Mesendoderm (in vitro differentiated cells): Measurements from ENCODE around the gene CEMIP.

Experiments used
- DNase-seq: peaks from one replicate; pipeline ENCODE4 v3.0.0; 2013
- H2AK5ac ChIP-seq: 2 replicates; pipeline ENCODE4 v1.6.1; 2013; ENCODE audit warnings: low read length, inconsistent platforms
- H2BK120ac ChIP-seq: 2 replicates; pipeline ENCODE4 v1.6.1; 2013; ENCODE audit warnings: low read depth, mild to moderate bottlenecking, low read length, moderate library complexity, mixed read lengths
- H2BK15ac ChIP-seq: replicated peaks from 2 replicates; pipeline ENCODE4 v1.6.1; 2013; ENCODE audit warnings: low read depth, mild to moderate bottlenecking, moderate library complexity
- H2BK5ac ChIP-seq: 2 replicates; pipeline ENCODE4 v1.6.1; 2013; ENCODE audit warnings: low read length, inconsistent platforms
- H3K18ac ChIP-seq: 2 replicates; pipeline ENCODE4 v1.6.1; 2013; ENCODE audit warnings: mild to moderate bottlenecking, low read length, mixed read lengths
- H3K23ac ChIP-seq: one replicate; pipeline ENCODE4 v1.6.1; 2013; ENCODE audit warnings: low read length
- H3K27ac ChIP-seq: 2 replicates; pipeline ENCODE4 v1.5.1; 2013; ENCODE audit warnings: low read depth, mild to moderate bottlenecking, inconsistent platforms, low read length, moderate library complexity
- H3K27me3 ChIP-seq: 2 replicates; pipeline ENCODE4 v1.6.1; 2013; ENCODE audit warnings: low read length, control low read depth, mild to moderate bottlenecking, inconsistent platforms; ENCODE audit not compliant: insufficient read depth, poor library complexity
- H3K36me3 ChIP-seq: 2 replicates; pipeline ENCODE4 v1.6.1; 2013; ENCODE audit warnings: low read length, inconsistent platforms; ENCODE audit not compliant: control insufficient read depth, insufficient read depth
- H3K4ac ChIP-seq: one replicate; pipeline ENCODE4 v1.6.1; 2013; ENCODE audit warnings: low read depth, mild to moderate bottlenecking, low read length, moderate library complexity
- H3K4me1 ChIP-seq: 2 replicates; pipeline ENCODE4 v1.6.1; 2013; ENCODE audit warnings: low read depth, low read length, inconsistent platforms; ENCODE audit not compliant: control insufficient read depth
- H3K4me2 ChIP-seq: 2 replicates; pipeline ENCODE4 v1.6.1; 2013; ENCODE audit warnings: low read length
- H3K4me3 ChIP-seq: 2 replicates; pipeline ENCODE4 v1.5.1; 2013; ENCODE audit warnings: mild to moderate bottlenecking, low read length
- H3K56ac ChIP-seq: one replicate; pipeline ENCODE4 v1.6.1; 2013; ENCODE audit warnings: low read length
- H3K79me1 ChIP-seq: 2 replicates; pipeline ENCODE4 v1.6.1; 2013; ENCODE audit warnings: low read length, inconsistent platforms
- H3K79me2 ChIP-seq: 2 replicates; pipeline ENCODE4 v1.6.1; 2013; ENCODE audit warnings: mild to moderate bottlenecking, low read length; ENCODE audit not compliant: control insufficient read depth, insufficient read depth
- H3K9ac ChIP-seq: 2 replicates; pipeline ENCODE4 v1.6.1; 2013; ENCODE audit warnings: low read length, inconsistent platforms
- H4K5ac ChIP-seq: one replicate; pipeline ENCODE4 v1.6.1; 2013; ENCODE audit warnings: low read length
- H4K8ac ChIP-seq: one replicate; pipeline ENCODE4 v1.6.1; 2013; ENCODE audit warnings: low read depth, mild to moderate bottlenecking, control low read depth, low read length, moderate library complexity
- WGBS: extraction: QIAGEN DNeasy Blood & Tissue Kit; methylation state at CpG from one replicate; pipeline ENCODE4 v1.1.7; 2013; ENCODE audit warnings: low lambda C conversion rate, missing lambda C conversion rate; ENCODE audit not compliant: insufficient coverage; ENCODE audit errors: extremely low coverage; 5-methylcytosine and 5-hydroxymethylcytosine counted together

The CEMIP gene

DNA sequence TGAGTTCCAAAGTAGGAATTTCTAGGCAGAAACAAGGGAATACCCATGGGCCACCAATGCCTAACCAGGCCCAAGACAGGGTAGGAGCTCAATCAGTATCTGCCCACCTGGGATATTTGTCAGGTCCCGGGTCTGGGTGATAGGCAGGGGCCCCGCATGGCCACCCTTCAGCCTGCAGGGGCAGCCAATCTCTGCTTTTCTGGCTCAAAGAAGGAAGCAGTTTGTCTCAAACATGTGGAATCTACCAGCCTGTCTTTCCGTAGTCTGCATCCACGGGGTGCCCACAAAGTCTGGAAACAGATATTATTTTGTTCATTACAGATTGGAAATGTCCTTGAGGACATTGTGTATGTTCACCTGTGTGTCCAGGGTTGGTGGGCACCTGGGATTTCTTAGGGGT, 56.2 kb downstream of the CEMIP start:
- H2BK120ac ChIP-seq: no peak overlapping the region

DNA sequence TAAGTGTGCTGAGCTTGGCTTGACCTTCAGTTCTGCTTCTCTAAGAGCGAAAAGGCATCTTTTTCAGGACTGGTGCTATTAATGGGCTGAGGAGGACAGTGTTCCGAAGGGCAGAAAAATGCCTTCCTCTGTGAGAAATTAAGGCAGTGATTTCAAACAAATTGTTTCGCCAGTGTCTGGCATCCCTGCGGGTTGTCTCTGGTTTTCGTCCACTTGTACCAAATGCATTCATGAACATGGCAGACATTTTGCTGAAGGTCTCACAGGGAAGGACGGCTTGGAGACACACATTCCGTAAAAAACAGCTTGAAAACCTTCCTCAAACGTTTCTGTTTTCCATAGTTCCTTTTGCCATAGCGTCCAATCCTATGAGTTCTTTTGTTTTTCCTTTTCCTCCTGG, 57.1 kb downstream of the CEMIP start:
- no peak overlapping the region for H3K23ac ChIP-seq
- no peak overlapping the region for H3K4me2 ChIP-seq
- no peak for DNase-seq
- H3K18ac ChIP-seq: no peak overlapping the region
- H3K27ac ChIP-seq: no peak overlapping the region
- H4K8ac ChIP-seq: no peak overlapping the region
- no peaks in the 10 kb centered on the region for H3K79me2 ChIP-seq
- peaks cover 2% of the 10 kb centered on the region for H3K4me1 ChIP-seq
- no peak overlapping the region for H2BK120ac ChIP-seq
- H3K36me3 ChIP-seq: no peaks in the 10 kb centered on the region
- H3K4ac ChIP-seq: no peak overlapping the region
- no peak overlapping the region for H2BK5ac ChIP-seq
- no peak overlapping the region for H3K9ac ChIP-seq
- H2AK5ac ChIP-seq: no peak overlapping the region
- H3K79me1 ChIP-seq: no peaks in the 10 kb centered on the region
- WGBS: no CpG with 5 or more reads among the region's 9 CpGs
- H3K56ac ChIP-seq: no peak overlapping the region
- no peaks in the 10 kb centered on the region for H3K27me3 ChIP-seq
- no peak overlapping the region for H2BK15ac ChIP-seq
- no peak overlapping the region for H4K5ac ChIP-seq
- H3K4me3 ChIP-seq: no peak overlapping the region

More for the DNA sequence above, 56.2 kb downstream of the CEMIP start:
- H3K18ac ChIP-seq: no peak overlapping the region
- H3K9ac ChIP-seq: no peak overlapping the region
- no peaks in the 10 kb centered on the region for H3K36me3 ChIP-seq
- H2BK15ac ChIP-seq: no peak overlapping the region
- WGBS: no CpG with 5 or more reads among the region's 4 CpGs
- H4K5ac ChIP-seq: no peak overlapping the region
- no peaks in the 10 kb centered on the region for H3K27me3 ChIP-seq
- peak; percentile 65 for DNase-seq
- H3K4me3 ChIP-seq: no peak overlapping the region
- no peak overlapping the region for H3K4ac ChIP-seq
- H3K23ac ChIP-seq: no peak overlapping the region
- H3K4me1 ChIP-seq: peaks cover 2% of the 10 kb centered on the region
- H3K27ac ChIP-seq: no peak overlapping the region
- H3K79me2 ChIP-seq: no peaks in the 10 kb centered on the region
- no peaks in the 10 kb centered on the region for H3K79me1 ChIP-seq
- no peak overlapping the region for H3K56ac ChIP-seq
- H3K4me2 ChIP-seq: no peak overlapping the region
- H2AK5ac ChIP-seq: no peak overlapping the region
- H4K8ac ChIP-seq: no peak overlapping the region
- H2BK5ac ChIP-seq: no peak overlapping the region

DNA sequence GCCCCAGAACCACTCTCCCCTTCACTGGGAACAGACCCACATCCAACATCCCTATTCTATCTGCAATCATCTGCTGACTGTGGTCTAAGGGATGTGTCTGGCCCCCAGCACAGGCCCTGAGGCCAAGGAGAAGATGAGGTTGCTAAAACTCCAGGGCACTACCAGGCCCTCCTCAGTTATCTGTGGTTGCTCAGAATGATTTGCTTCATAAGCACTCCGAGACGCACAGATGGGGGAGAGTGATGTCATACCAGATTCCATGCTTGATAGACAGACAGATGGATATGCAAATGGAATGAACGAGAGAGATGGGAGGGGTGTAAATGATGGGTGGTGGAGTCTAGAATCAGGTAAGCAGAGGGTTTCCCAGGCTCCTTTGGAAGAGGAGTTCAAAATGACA, 57.8 kb downstream of the CEMIP start:
- H3K27ac ChIP-seq: no peak overlapping the region
- no peaks in the 10 kb centered on the region for H3K79me1 ChIP-seq
- no peak overlapping the region for H3K18ac ChIP-seq
- H3K4ac ChIP-seq: no peak overlapping the region
- no peaks in the 10 kb centered on the region for H3K36me3 ChIP-seq
- H3K56ac ChIP-seq: no peak overlapping the region
- no peaks in the 10 kb centered on the region for H3K27me3 ChIP-seq
- H3K9ac ChIP-seq: no peak overlapping the region
- H3K4me2 ChIP-seq: no peak overlapping the region
- no peak overlapping the region for H3K4me3 ChIP-seq
- no peak overlapping the region for H2BK5ac ChIP-seq
- H2BK120ac ChIP-seq: no peak overlapping the region
- H3K79me2 ChIP-seq: no peaks in the 10 kb centered on the region
- H2AK5ac ChIP-seq: no peak overlapping the region
- WGBS: no CpG with 5 or more reads among the region's 3 CpGs
- no peak overlapping the region for H4K8ac ChIP-seq
- H3K23ac ChIP-seq: no peak overlapping the region
- peaks cover 2% of the 10 kb centered on the region for H3K4me1 ChIP-seq
- DNase-seq: no peak
- H2BK15ac ChIP-seq: no peak overlapping the region
- H4K5ac ChIP-seq: no peak overlapping the region

DNA sequence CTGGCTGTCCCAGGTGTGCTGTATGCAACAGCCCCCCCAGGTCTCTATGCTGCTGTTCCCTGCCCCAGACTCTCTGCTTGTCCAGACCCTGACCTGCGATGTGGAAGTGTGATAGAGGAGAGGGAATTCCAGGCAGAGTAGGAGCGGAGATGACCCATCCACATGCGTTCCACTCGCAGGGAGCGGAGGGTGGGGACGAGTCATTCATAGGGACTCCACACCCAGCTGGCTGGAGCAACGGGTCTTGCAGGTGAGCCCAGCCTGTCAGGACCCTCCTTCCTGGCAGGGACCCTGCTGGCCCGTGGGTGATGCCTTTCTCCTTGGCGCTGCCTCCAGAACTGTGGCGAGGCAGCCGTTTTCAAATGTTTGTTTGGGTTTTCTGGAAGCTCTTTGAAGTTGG, 58.8 kb downstream of the CEMIP start:
- no peak overlapping the region for H3K4me3 ChIP-seq
- no peak overlapping the region for H3K9ac ChIP-seq
- no peak overlapping the region for H2AK5ac ChIP-seq
- no peaks in the 10 kb centered on the region for H3K36me3 ChIP-seq
- H3K79me2 ChIP-seq: no peaks in the 10 kb centered on the region
- H2BK120ac ChIP-seq: no peak overlapping the region
- H4K8ac ChIP-seq: no peak overlapping the region
- no peak overlapping the region for H3K4ac ChIP-seq
- no CpG with 5 or more reads among the region's 11 CpGs for WGBS
- no peak overlapping the region for H3K23ac ChIP-seq
- no peak overlapping the region for H3K18ac ChIP-seq
- H3K27me3 ChIP-seq: no peaks in the 10 kb centered on the region
- no peak overlapping the region for H2BK5ac ChIP-seq
- no peak overlapping the region for H2BK15ac ChIP-seq
- H4K5ac ChIP-seq: no peak overlapping the region
- H3K27ac ChIP-seq: no peak overlapping the region
- H3K4me2 ChIP-seq: no peak overlapping the region
- DNase-seq: no peak
- H3K79me1 ChIP-seq: no peaks in the 10 kb centered on the region
- peaks cover 2% of the 10 kb centered on the region for H3K4me1 ChIP-seq
- no peak overlapping the region for H3K56ac ChIP-seq

DNA sequence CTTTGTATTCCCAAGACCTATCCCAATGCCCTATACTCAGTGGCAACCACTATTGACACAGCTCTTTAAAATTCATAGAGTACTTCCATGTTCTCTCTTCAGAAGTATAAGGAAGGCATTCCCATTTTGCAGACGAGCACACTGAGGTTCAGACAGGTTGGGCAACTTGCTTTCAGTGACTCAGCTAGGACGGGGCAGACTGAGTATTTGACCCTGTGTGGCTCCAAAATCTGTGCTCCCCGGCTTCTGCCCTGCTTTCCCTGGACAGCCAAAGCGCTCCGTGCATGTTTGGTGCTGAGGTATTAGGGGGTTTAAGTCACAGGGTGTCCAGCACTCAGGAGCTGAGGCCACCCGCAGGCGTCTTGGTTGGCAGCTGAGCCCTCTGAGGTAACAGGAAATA, 59.5 kb downstream of the CEMIP start:
- no peak overlapping the region for H4K5ac ChIP-seq
- H3K4me3 ChIP-seq: no peak overlapping the region
- no peak overlapping the region for H2BK5ac ChIP-seq
- WGBS: no CpG with 5 or more reads among the region's 7 CpGs
- no peak for DNase-seq
- H3K9ac ChIP-seq: no peak overlapping the region
- no peak overlapping the region for H2BK120ac ChIP-seq
- no peak overlapping the region for H2AK5ac ChIP-seq
- H3K4me2 ChIP-seq: no peak overlapping the region
- H2BK15ac ChIP-seq: no peak overlapping the region
- H3K79me2 ChIP-seq: no peaks in the 10 kb centered on the region
- no peaks in the 10 kb centered on the region for H3K36me3 ChIP-seq
- H3K79me1 ChIP-seq: no peaks in the 10 kb centered on the region
- no peak overlapping the region for H3K27ac ChIP-seq
- H3K27me3 ChIP-seq: no peaks in the 10 kb centered on the region
- H3K56ac ChIP-seq: no peak overlapping the region
- no peak overlapping the region for H3K4ac ChIP-seq
- no peak overlapping the region for H4K8ac ChIP-seq
- peaks cover 2% of the 10 kb centered on the region for H3K4me1 ChIP-seq
- H3K18ac ChIP-seq: no peak overlapping the region
- no peak overlapping the region for H3K23ac ChIP-seq

DNA sequence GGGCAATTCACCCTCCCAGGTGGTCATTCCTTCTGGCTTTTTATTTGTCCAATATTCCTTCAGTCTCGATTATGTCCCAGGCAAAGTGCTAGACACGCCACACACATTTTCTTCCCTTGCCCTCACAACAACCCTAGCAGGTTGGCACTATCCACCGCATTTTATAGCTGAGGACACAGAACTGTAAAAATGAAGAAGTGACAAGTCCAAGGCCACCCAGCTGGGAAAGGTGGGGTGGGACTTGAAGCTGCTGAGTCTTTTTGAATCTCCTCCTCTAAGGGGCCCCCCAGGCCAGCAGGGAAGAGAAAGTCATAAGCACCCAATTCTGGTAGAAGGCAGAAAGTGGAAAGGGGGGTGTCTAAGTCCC, 60.6 kb downstream of the CEMIP start:
- Histone ChIP-seq H2BK15ac (no peak overlapping the region), H3K27me3 (no peaks in the 10 kb centered on the region), H3K4ac (no peak overlapping the region), H3K4me1 (peaks cover 2% of the 10 kb centered on the region), H3K4me3 (no peak overlapping the region), H3K27ac (no peak overlapping the region), H2AK5ac (no peak overlapping the region), H3K23ac (no peak overlapping the region), H3K56ac (no peak overlapping the region), H3K79me2 (no peaks in the 10 kb centered on the region), H3K9ac (no peak overlapping the region), H3K4me2 (no peak overlapping the region), H2BK120ac (no peak overlapping the region), H3K79me1 (no peaks in the 10 kb centered on the region), H4K5ac (no peak overlapping the region), H4K8ac (no peak overlapping the region), H3K18ac (no peak overlapping the region), H2BK5ac (no peak overlapping the region), H3K36me3 (no peaks in the 10 kb centered on the region)
- WGBS: no CpG with 5 or more reads among the region's 3 CpGs
- DNase-seq: no peak
